ENCODE measurements around the gene UBE2V1.

GRCh38 chr20:50062006-50062838, 50.7 kb downstream of the UBE2V1 start:
- TF ChIP-seq CTCF (IDR thresholded peaks at IDR 0.05; ENCODE audit: poor library complexity) (no peak), EZH2phosphoT487 (IDR thresholded peaks at IDR 0.05; ENCODE audit: low read depth, severe bottlenecking, unreplicated experiment) (no peak)
